ENCODE measurements around the gene LPP. TPM values are rescaled to one million over a fixed set of nuclear protein-coding genes. Genes with fewer than 3 reads are reported as not detected.

Gene LPP
- total and polyA plus RNA-seq, 9 of the 15 experiments (the other 6 are each of a cell fraction or from before 2014, with no cell fraction given) = 0.07 to 0.18 TPM; not detected in 7

GRCh38 chr3:188326111-188326510 lies 172.2 kb downstream of the LPP start:
- 6% methylated on average over 9 of the region's 9 CpGs for WGBS (ENCODE audit: insufficient coverage, low coverage, missing lambda C conversion rate)
- no peaks in the 10 kb centered on the region for H3K9me1 ChIP-seq (ENCODE audit: control insufficient read depth, insufficient read depth, low read length)
- H3K4me1 ChIP-seq (replicated peaks in 1 of 2; ENCODE audit: control insufficient read depth in 2 of 2, insufficient read depth in 2 of 2, low read length in 2 of 2) = no peaks in the 10 kb centered on the region
- H3K4me3 ChIP-seq = no peak overlapping the region
- no peak for FAIRE-seq
- H3K9ac ChIP-seq (ENCODE audit: insufficient read depth in 1 of 2, low read depth in 2 of 2, low read length in 2 of 2) = no peak overlapping the region
- no peaks in the 10 kb centered on the region for H3K27me3 ChIP-seq (ENCODE audit: control insufficient read depth in 2 of 2, insufficient read depth in 2 of 2, low read length in 2 of 2)
- no peaks in the 10 kb centered on the region for H3K79me2 ChIP-seq (ENCODE audit: control insufficient read depth, insufficient read depth, low read length)
- H3K9me3 ChIP-seq (replicated peaks; ENCODE audit: control insufficient read depth, insufficient read depth, low read depth, low read length) = no peaks in the 10 kb centered on the region
- H3K36me3 ChIP-seq (ENCODE audit: control insufficient read depth, insufficient read depth, low read length) = no peaks in the 10 kb centered on the region
- H3K27ac ChIP-seq (ENCODE audit: extremely low read depth, low read depth, low read length) = no peak overlapping the region
- no TSS peak for BruUV-seq (replicated peaks)
- CTCF ChIA-PET (ENCODE audit: low intra/inter-chr PET ratio) = no interaction called here
- H3K4me2 ChIP-seq (ENCODE audit: insufficient read depth, low read length) = no peak overlapping the region
- ATAC-seq = no peak
- TF ChIP-seq, protein P1, sequence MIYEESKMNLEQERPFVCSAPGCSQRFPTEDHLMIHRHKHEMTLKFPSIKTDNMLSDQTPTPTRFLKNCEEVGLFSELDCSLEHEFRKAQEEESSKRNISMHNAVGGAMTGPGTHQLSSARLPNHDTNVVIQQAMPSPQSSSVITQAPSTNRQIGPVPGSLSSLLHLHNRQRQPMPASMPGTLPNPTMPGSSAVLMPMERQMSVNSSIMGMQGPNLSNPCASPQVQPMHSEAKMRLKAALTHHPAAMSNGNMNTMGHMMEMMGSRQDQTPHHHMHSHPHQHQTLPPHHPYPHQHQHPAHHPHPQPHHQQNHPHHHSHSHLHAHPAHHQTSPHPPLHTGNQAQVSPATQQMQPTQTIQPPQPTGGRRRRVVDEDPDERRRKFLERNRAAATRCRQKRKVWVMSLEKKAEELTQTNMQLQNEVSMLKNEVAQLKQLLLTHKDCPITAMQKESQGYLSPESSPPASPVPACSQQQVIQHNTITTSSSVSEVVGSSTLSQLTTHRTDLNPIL (CRISPR knock-in tag; IDR thresholded peaks at IDR 0.05) = no peak
- peak; percentile 50 for TF ChIP-seq RFX1 (IDR thresholded peaks at IDR 0.05)
- intact Hi-C loops (cut with micrococcal nuclease) = no loop called here
- POLR2A ChIA-PET = no interaction called here
- H4K20me1 ChIP-seq (replicated peaks; ENCODE audit: control insufficient read depth, insufficient read depth, low read length) = no peaks in the 10 kb centered on the region
- no peak for DNase-seq (ENCODE audit: extremely low read depth in 1 of 4, low spot score in 3 of 4)
- in situ Hi-C loops (cut with MboI) = no loop called here
- no peak overlapping the region for H2AFZ ChIP-seq (ENCODE audit: low read depth, low read length)

GRCh38 chr3:188326968-188327367 lies 173.0 kb downstream of the LPP start:
- POLR2A ChIA-PET = no interaction called here
- no peak for TF ChIP-seq SIX5 (IDR thresholded peaks at IDR 0.05; ENCODE audit: borderline replicate concordance in 1 of 2, insufficient read depth in 1 of 2, low read depth in 1 of 2, low read length in 2 of 2)
- no peak for TF ChIP-seq KLF10 (CRISPR knock-in tag; IDR thresholded peaks at IDR 0.05)
- no peak for TF ChIP-seq THRAP3 (IDR thresholded peaks at IDR 0.05; ENCODE audit: borderline replicate concordance)
- TF ChIP-seq ZKSCAN1 (IDR thresholded peaks at IDR 0.05; ENCODE audit: low read depth, low read length) = no peak
- no peak for TF ChIP-seq ZNF263 (CRISPR knock-in tag; IDR thresholded peaks at IDR 0.05; ENCODE audit: borderline replicate concordance)
- TF ChIP-seq SIRT6 (IDR thresholded peaks at IDR 0.05; ENCODE audit: low read depth, low read length) = no peak
- no peak for TF ChIP-seq PTRF (tag; IDR thresholded peaks at IDR 0.05)
- no peak for TF ChIP-seq MAX (CRISPR knock-in tag; IDR thresholded peaks at IDR 0.05)
- no peak for TF ChIP-seq HNRNPK (IDR thresholded peaks at IDR 0.05; ENCODE audit: low read depth, low read length, poor library complexity, severe bottlenecking)
- TF ChIP-seq, protein P2, sequence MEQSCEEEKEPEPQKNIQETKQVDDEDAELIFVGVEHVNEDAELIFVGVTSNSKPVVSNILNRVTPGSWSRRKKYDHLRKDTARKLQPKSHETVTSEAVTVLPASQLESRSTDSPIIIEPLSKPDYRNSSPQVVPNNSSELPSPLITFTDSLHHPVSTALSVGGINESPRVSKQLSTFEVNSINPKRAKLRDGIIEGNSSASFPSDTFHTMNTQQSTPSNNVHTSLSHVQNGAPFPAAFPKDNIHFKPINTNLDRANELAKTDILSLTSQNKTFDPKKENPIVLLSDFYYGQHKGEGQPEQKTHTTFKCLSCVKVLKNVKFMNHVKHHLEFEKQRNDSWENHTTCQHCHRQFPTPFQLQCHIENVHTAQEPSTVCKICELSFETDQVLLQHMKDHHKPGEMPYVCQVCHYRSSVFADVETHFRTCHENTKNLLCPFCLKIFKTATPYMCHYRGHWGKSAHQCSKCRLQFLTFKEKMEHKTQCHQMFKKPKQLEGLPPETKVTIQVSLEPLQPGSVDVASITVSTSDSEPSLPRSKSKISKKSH (CRISPR knock-in tag; IDR thresholded peaks at IDR 0.05) = no peak
- no peak overlapping the region for H2AFZ ChIP-seq (ENCODE audit: low read depth, low read length)
- in situ Hi-C loops (cut with MboI) (no loop called here), intact Hi-C loops (cut with micrococcal nuclease) (no loop called here)
- H3K4me3 ChIP-seq = no peak overlapping the region
- H3K9me3 ChIP-seq (replicated peaks; ENCODE audit: control insufficient read depth, insufficient read depth, low read depth, low read length) = no peaks in the 10 kb centered on the region
- no peaks in the 10 kb centered on the region for H3K4me1 ChIP-seq (replicated peaks in 1 of 2; ENCODE audit: control insufficient read depth in 2 of 2, insufficient read depth in 2 of 2, low read length in 2 of 2)
- CTCF ChIA-PET (ENCODE audit: low intra/inter-chr PET ratio) = no interaction called here
- no peaks in the 10 kb centered on the region for H3K27me3 ChIP-seq (ENCODE audit: control insufficient read depth in 2 of 2, insufficient read depth in 2 of 2, low read length in 2 of 2)
- DNase-seq (ENCODE audit: extremely low read depth in 1 of 4, low spot score in 3 of 4) (no peak), FAIRE-seq (no peak), ATAC-seq (no peak)
- H3K79me2 ChIP-seq (ENCODE audit: control insufficient read depth, insufficient read depth, low read length) = no peaks in the 10 kb centered on the region
- H3K9me1 ChIP-seq (ENCODE audit: control insufficient read depth, insufficient read depth, low read length) = no peaks in the 10 kb centered on the region
- no TSS peak for BruUV-seq (replicated peaks)
- 1% methylated on average over 4 of the region's 4 CpGs for WGBS (ENCODE audit: insufficient coverage, low coverage, missing lambda C conversion rate)
- H3K4me2 ChIP-seq (ENCODE audit: insufficient read depth, low read length) = no peak overlapping the region
- H3K36me3 ChIP-seq (ENCODE audit: control insufficient read depth, insufficient read depth, low read length) = no peaks in the 10 kb centered on the region
- H4K20me1 ChIP-seq (replicated peaks; ENCODE audit: control insufficient read depth, insufficient read depth, low read length) = no peaks in the 10 kb centered on the region
- no peak overlapping the region for H3K9ac ChIP-seq (ENCODE audit: insufficient read depth in 1 of 2, low read depth in 2 of 2, low read length in 2 of 2)
- no peak overlapping the region for H3K27ac ChIP-seq (ENCODE audit: extremely low read depth, low read depth, low read length)

Data from K562 (cell line).